GM13976 (cell line): Measurements from ENCODE around the gene ADAMTS2.
"Not testable (repeated sequence)": the region's sequence is repeated elsewhere in the genome, so short reads cannot be mapped to it uniquely, and the experiment has no call there.

Source experiments
- DNase-seq: peaks from one replicate; pipeline ENCODE4 v3.0.0; 2012; ENCODE audit warnings: low spot score
- CTCF ChIP-seq: IDR thresholded peaks from 2 replicates; pipeline ENCODE4 v1.5.1; 2012; ENCODE audit warnings: borderline replicate concordance, mild to moderate bottlenecking; ENCODE audit not compliant: insufficient read depth; ENCODE audit errors: extremely low read depth, missing control alignments, control extremely low read depth
- in situ Hi-C: fragments of 300-500 bp; cut with MboI; formaldehyde crosslinking; loops from one replicate; pipeline ENCODE4 v1.12.0; 2022; ENCODE audit warnings: low sequenced_read_pairs, mixed read lengths, inconsistent platforms; ENCODE audit not compliant: unreplicated experiment

The ADAMTS2 gene

DNA sequence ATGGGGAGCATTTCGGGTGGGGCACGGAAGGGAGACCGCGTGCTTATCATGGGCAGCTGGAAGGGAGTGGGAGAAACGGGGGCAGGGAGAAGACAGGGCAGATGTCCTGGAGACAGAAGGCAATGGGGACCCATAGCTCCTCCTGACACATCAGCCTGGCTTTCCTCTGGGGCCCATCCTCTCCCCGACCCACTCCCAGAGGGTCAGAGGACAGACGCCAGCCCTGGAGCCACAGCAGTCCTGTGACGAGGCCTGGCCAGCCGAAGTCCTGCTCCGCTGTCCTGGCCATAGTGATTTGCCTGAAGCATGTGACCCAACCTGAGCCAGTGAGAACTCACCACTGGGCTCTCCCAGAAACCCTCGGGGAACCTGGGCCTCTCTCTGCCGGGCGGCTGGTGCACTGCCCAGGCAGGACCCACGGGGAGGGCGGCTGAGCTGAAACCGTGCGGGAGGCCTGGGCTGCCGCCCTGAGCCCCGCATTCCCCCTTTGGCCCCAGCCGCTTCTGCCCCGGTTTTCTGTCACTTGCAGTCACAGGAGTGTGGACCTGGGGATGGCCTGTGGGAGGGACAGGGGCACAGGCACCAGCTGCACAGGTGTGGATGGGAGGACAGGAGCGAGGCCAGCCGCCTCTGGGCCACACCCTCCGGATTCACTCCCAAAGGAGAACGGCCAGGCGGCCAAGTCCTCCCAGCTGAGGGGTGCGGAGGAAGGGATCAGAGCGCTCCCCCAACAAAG is 19.8 kb downstream of the ADAMTS2 start:
- in situ Hi-C loops = no loop called here
- no peak for DNase-seq
- no peak for TF ChIP-seq CTCF

- in situ Hi-C loops = no loop called here
- no peak for DNase-seq
Measured at GRCh38 chr5:179324760-179325295, 20.4 kb downstream of the ADAMTS2 start.

GRCh38 chr5:179324316-179324715 is 20.9 kb downstream of the ADAMTS2 start:
- in situ Hi-C loops, DNase-seq: not testable (repeated sequence)

More at GRCh38 chr5:179324760-179325295, 20.4 kb downstream of the ADAMTS2 start:
- no peak for TF ChIP-seq CTCF

DNA sequence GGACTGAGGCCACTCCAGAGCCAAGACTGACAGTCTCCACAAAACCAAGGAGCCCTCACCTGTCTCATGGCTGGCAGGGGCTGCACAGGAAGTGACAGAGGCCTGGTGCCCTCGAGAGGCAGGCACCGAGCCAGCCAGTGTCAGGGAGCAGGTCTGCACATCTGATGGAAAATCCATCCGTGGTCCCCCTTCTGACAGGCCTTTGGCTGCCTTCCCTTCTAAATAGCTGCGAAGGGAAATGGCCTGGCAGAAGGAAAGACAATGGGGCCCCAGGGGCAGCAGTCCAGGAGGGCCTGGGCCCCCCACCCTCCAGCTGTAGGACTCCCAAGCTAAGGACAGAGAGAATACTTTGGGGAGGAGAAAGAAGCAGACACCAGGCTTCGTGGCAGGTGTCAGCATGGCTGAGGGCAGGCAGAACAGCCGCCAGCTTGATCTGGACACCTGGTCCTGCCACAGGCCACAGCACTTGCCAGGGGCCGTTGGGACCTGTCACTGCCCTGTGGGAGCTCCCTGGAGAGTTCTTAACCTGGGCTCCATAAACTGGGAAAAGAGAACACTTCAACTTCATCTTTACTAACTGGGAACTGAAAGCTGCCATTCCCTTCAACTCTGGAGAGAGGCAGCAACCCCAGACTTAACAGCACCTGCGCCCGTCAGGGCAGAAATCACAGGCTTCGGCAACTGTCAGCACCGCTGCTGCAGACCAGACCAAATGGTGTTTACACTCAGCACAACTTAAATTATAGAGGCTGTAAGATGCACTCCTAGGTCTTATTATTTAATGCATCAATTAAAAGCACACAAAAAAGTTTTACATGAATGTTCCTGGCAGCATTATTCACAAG is 22.0 kb downstream of the ADAMTS2 start:
- in situ Hi-C loops = no loop called here
- no peak for TF ChIP-seq CTCF
- no peak for DNase-seq

- no peak for DNase-seq
- in situ Hi-C loops = no loop called here
Measured at GRCh38 chr5:179322071-179323025, 22.9 kb downstream of the ADAMTS2 start.

GRCh38 chr5:179321206-179321987 is 23.9 kb downstream of the ADAMTS2 start:
- in situ Hi-C loops = no loop called here
- TF ChIP-seq CTCF = no peak
- no peak for DNase-seq

More at GRCh38 chr5:179322071-179323025, 22.9 kb downstream of the ADAMTS2 start:
- no peak for TF ChIP-seq CTCF
